ENCODE results near the gene ZNF80.
"Not testable (repeated sequence)": the region's sequence is repeated elsewhere in the genome, so short reads cannot be mapped to it uniquely, and the experiment has no call there.

The ZNF80 gene

GRCh38 chr3:114237478-114237877, at the start of gene ZNF80:
ZNF80 (minus strand) TSS chr3:114237578; CDS start chr3:114237074, 504 bp downstream.
- DNase-seq (ENCODE audit: low spot score), result not testable (repeated sequence)

- DNase-seq (ENCODE audit: low spot score), result no peak
Measured at GRCh38 chr3:114286266-114286665, 48.9 kb upstream of the ZNF80 start.

GRCh38 chr3:114285648-114286230, 48.4 kb upstream of the ZNF80 start:
- DNase-seq (ENCODE audit: low spot score), result no peak

DNA sequence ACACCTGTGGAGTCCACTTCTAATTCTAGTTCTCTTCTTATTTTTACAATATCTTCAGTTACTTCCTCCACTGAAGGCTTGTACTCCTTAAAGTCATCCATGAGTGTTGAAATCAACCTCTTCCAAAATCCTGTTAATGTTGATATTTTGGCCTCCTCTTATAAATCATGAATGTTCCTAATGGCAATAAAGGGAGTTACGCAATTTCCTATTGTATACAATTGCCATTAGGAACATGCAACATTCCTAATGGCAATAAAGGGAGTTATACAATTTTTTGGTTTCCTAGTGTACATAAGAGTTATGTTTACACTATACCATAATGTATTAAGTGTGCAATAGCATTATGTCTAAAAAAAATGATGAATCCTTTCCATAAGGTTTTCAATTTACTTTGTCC, 47.3 kb upstream of the ZNF80 start:
- DNase-seq (ENCODE audit: low spot score), result no peak

DNA sequence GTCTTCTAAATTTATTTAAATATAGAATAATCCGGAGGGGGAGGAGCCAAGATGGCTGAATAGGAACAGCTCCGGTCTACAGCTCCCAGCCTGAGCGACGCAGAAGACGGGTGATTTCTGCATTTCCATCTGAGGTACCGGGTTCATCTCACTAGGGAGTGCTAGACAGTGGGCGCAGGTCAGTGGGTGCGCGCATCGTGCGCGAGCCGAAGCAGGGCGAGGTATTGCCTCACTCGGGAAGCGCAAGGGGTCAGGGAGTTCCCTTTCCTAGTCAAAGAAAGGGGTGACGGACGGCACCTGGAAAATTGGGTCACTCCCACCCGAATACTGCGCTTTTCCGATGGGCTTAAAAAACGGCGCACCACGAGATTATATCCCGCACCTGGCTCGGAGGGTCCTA, 39.5 kb upstream of the ZNF80 start:
- not testable (repeated sequence) for DNase-seq (ENCODE audit: low spot score)

DNA sequence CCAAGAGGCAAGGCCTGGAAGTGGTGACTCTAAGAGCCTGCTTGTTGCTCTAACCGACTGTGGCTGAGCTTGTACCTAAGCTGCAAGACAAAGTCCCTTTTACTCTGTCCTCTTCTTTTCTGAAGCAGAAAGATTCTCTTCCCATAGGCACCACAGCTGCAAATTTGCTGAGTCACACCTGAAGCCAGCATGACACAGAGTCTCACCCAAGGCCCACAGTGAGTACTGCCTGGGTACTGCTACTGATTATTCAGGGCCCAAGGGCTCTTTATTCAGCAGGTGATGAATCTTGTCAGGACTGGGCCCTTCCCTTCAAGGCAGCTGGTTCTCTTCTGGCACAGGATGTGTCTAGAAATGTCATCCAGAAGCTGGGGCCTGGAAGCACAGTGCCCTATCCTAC, 37.6 kb upstream of the ZNF80 start:
- no peak for DNase-seq (ENCODE audit: low spot score)

DNA sequence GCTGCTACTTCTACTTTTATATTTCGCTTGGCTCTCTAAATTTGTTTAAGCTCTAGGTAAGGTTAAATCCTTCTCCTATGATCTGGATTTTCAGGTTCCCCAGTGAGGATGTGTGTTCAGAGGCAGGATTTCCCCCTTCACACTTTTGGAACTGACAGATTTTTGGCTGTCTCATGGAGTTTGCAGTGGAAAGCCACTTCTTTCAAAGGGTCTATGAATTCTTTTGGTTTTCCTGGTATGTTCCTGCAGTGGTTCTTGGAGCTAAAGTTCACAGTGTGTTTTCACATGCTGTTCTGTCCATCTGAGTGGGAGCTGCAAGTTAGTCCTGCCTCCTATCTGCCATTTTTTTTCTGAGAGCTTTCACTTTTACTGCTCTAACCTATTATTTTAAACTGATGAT, 34.9 kb upstream of the ZNF80 start:
- no peak for DNase-seq (ENCODE audit: low spot score)

- DNase-seq (ENCODE audit: low spot score), result no peak
Measured at GRCh38 chr3:114270019-114270418, 32.6 kb upstream of the ZNF80 start.

GRCh38 chr3:114260152-114260551, 22.8 kb upstream of the ZNF80 start:
- DNase-seq (ENCODE audit: low spot score), result no peak

DNA sequence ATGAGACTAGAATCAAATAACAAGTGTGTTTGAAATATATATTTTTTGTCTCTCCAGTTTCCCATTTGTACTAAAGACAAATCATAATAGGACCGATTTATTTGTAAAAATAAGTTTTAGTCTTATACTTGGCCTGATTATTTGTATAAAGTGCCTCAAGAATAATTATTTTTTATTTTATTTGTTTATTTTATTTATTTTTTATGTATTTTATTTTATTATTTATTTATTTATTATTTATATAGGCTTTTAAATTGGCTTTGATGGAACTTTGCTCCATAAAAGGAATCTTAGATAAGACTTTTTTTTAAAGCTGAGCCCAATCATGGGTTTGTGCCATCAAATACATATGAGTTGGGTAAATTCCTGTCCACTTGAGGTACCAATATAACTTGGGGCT, 22.2 kb upstream of the ZNF80 start:
- no peak for DNase-seq (ENCODE audit: low spot score)

DNA sequence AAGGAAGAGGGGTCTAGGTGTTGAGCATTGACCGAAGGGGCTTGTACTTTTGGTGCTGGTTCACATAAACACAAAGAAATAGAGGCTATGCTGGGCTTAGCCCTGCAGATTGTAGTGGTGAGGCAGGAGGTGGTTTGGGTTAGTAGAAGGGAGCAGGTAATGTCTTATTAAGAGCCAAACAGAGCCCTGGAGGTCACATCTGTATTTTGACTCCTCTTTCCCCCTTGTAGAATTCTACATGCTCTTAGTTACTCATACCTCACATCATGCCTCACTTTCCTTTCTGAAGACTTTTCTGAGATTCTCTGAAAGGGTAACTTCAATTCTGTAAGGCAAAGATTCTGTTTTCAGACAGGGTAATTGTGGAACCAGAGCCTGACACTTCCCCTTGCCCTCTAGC, 16.1 kb upstream of the ZNF80 start:
- no peak for DNase-seq (ENCODE audit: low spot score)

- DNase-seq (ENCODE audit: low spot score), result no peak
Measured at GRCh38 chr3:114252954-114253353, 15.6 kb upstream of the ZNF80 start.

- no peak for DNase-seq (ENCODE audit: low spot score)
Measured at GRCh38 chr3:114242947-114243346, 5.6 kb upstream of the ZNF80 start.

DNA sequence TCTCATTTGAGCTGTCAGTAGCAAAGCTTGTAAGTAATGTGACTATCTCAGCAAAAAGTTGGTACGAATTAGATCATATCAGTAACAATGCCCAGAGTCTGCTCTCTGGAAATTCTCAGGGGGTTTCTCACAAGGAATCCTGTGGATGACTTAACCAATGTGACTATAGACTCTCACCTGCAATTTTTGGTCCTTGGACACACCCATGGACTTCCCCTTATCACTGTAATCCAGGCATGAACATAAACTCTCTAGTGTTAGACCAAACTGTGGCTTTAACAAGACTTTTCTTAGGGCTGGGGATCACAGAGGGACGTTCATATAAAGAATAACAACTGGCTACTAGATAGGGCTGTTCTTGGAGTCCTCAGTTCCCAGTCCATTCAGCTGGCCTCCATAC, 3.9 kb upstream of the ZNF80 start:
- DNase-seq (ENCODE audit: low spot score), result no peak

GRCh38 chr3:114238146-114238785, 888 bp upstream of the ZNF80 start:
- not testable (repeated sequence) for DNase-seq (ENCODE audit: low spot score)

- no peak for DNase-seq (ENCODE audit: low spot score)
Measured at GRCh38 chr3:114235431-114235830, 1.9 kb downstream of the ZNF80 start.

DNA sequence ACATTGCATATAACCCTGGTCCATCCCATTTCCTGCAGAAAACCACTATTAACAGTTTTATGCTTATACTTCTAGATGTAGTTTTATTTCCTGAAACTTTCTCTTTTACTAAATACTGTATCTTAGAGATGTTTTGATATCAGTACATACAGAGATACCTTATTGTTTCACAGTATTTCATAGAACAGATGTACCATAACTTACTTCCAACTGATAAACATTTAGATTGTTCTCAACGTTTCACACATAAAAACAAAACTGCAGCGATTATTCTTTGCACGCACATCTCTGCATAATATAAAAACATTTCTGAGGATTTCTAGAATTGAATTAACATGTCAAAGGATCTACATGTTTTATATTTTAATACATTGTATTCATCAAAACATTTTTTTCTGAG, 2.6 kb downstream of the ZNF80 start:
- no peak for DNase-seq (ENCODE audit: low spot score)

- DNase-seq (ENCODE audit: low spot score), result no peak
Measured at GRCh38 chr3:114231616-114232015, 5.8 kb downstream of the ZNF80 start.

DNA sequence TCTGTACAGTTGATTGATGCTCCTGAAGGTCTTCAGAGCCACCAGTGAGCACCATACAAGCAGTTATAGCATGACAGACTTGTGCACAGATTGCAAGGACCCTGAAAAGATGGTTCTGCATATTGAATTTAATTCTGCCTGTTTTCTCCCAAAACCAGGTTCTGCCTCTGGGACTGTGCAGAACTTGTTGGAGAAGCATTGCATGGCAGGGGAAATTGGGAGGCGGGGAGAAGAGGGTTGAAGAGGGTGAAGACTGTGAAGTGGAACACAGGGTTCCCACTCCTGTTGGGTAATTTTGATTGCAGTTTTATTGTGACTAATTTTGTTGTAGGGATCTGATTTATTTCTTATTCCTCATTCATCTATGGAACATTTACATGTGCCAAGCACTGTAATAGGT, 10.3 kb downstream of the ZNF80 start:
- DNase-seq (ENCODE audit: low spot score), result no peak

GRCh38 chr3:114226313-114226712, 11.1 kb downstream of the ZNF80 start:
- DNase-seq (ENCODE audit: low spot score), result no peak

DNA sequence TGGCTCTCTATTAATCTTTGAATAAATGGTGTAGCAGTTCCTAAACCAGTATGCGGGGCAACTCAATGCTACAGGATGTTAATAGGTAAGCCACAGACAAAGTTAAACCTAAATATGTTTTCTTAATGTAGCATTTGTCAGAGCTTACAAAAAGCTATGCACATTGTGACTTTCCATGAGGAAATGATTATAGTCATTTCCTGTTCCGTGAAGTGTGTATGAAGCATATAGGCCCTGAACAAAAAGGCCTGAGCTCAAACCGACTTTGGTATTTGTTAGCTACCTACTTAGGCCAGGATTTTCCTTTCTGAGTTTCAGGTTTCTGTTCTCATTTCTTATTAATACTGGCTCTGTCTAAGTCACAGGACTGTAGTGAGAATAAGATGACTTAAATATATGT, 14.2 kb downstream of the ZNF80 start:
- no peak for DNase-seq (ENCODE audit: low spot score)

DNA sequence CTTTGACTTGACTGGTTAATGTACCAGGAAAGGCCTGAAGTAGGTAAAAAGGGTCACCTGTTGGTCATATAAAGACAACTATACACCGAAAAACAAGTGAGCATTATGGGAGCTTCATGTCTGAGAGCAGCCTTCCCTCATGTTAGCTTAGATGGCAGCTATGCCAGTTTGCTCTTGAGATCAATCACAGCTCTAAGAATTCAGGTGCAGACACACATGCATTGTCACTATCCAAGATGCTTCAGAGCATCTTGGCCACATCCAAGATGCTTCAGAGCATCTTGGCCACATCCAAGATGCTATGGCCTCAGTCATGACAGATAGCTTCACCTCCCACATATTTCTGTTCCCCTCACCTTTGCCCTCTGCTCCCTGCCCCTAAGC, 15.5 kb downstream of the ZNF80 start:
- no peak for DNase-seq (ENCODE audit: low spot score)

GRCh38 chr3:114221165-114221880, 16.1 kb downstream of the ZNF80 start:
- no peak for DNase-seq (ENCODE audit: low spot score)

DNA sequence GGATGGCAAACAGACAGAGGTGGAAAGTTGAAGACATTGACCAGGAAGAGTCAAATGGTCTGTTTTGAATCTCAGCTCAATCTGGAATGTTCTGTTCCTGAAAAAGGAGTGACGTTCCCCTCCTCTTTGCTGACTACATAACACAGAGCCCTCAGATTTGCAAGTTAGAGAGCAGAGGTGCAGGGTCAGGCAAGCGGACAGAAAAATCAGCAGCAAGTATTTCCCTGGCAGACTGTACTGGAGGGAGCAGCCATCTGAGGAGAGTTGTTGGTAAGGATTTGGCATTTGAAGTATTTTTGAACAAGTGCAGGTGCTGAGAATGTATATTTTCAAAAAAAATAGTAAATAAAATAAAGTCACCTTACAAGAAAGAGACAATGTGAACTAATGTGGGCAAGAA, 17.6 kb downstream of the ZNF80 start:
- no peak for DNase-seq (ENCODE audit: low spot score)
